ENCODE results near the gene HS1BP3.

DNA sequence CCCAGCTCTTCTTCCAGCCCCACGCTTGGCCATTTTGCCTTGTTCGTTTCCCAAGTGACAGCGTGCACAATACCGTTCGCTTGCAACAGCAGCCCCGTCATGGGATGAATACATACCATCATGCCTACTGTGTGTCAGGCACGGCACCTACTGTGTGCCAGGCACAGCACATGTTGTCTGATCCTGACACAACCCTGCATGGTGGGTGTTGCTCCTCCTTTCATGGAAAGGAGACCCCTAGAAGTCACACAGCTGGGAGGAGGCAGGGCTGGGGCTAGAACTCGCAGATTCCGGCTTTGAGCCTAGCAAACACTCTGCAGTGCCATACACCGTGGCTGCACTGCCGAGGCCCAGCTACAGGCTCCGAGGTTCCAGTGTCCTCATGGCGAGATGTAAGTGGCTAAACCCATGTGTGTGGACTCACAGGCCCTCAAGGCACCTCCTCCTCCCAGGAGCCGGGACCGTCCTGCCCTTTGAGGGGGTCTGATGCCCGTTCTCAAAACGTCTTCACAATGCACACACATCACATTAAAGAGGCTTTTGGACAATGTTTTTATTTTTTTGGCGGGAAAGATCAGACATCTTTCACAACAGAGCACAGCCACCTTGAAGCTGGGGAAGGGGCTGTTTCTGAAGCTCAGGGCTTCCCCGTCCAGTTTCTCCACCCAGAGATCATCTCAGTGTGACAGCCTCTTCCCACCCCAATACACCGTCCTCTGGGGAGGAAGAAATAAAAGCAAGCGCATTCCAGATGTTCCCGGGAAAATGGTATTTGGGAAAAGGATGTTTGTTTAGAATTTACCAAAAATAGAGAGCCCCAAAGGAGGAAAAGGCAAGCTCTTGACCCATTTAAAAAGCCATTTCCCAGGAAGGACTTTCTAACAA lies 64.9 kb downstream of the HS1BP3 start:
- TF ChIP-seq, protein P1, sequence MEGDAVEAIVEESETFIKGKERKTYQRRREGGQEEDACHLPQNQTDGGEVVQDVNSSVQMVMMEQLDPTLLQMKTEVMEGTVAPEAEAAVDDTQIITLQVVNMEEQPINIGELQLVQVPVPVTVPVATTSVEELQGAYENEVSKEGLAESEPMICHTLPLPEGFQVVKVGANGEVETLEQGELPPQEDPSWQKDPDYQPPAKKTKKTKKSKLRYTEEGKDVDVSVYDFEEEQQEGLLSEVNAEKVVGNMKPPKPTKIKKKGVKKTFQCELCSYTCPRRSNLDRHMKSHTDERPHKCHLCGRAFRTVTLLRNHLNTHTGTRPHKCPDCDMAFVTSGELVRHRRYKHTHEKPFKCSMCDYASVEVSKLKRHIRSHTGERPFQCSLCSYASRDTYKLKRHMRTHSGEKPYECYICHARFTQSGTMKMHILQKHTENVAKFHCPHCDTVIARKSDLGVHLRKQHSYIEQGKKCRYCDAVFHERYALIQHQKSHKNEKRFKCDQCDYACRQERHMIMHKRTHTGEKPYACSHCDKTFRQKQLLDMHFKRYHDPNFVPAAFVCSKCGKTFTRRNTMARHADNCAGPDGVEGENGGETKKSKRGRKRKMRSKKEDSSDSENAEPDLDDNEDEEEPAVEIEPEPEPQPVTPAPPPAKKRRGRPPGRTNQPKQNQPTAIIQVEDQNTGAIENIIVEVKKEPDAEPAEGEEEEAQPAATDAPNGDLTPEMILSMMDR (IDR thresholded peaks at IDR 0.05; ENCODE audit: insufficient read depth, low read depth, low read length), result no peak
- no peak for TF ChIP-seq EZH2 (IDR thresholded peaks at IDR 0.05; ENCODE audit: insufficient read depth, low read length)

Measured in astrocyte (in vitro differentiated cells and primary cell).